Ishikawa (cell line): ENCODE data around the gene NPS.

Experiments used
- CEBPB ChIP-seq: IDR thresholded peaks from 2 replicates; pipeline ENCODE4 v1.6.1; 2012
- EP300 ChIP-seq: IDR thresholded peaks from 2 replicates; pipeline ENCODE4 v1.6.1; 2012; ENCODE audit warnings: borderline replicate concordance
- FOXM1 ChIP-seq: IDR thresholded peaks from 2 replicates; pipeline ENCODE4 v1.6.1; 2012; ENCODE audit warnings: low read depth, borderline replicate concordance
- NFIC ChIP-seq: IDR thresholded peaks from 2 replicates; pipeline ENCODE4 v1.6.1; 2012
- RAD21 ChIP-seq: IDR thresholded peaks from 2 replicates; pipeline ENCODE4 v1.6.1; 2012; ENCODE audit warnings: low read depth
- TAF1 ChIP-seq: IDR thresholded peaks from 2 replicates; pipeline ENCODE4 v1.6.1; 2012; ENCODE audit warnings: low read depth, mild to moderate bottlenecking
- TCF12 ChIP-seq: IDR thresholded peaks from 2 replicates; pipeline ENCODE4 v1.6.1; 2012; ENCODE audit warnings: low read depth
- YY1 ChIP-seq: IDR thresholded peaks from 2 replicates; pipeline ENCODE4 v1.6.1; 2012; ENCODE audit warnings: low read depth
- TF ChIP-seq, protein P1 (sequence below): IDR thresholded peaks from 2 replicates; pipeline ENCODE4 v1.6.1; 2012; ENCODE audit warnings: low read depth, mild to moderate bottlenecking
- TF ChIP-seq, protein P2 (sequence below): IDR thresholded peaks from 2 replicates; pipeline ENCODE4 v1.6.1; 2012

DNA sequence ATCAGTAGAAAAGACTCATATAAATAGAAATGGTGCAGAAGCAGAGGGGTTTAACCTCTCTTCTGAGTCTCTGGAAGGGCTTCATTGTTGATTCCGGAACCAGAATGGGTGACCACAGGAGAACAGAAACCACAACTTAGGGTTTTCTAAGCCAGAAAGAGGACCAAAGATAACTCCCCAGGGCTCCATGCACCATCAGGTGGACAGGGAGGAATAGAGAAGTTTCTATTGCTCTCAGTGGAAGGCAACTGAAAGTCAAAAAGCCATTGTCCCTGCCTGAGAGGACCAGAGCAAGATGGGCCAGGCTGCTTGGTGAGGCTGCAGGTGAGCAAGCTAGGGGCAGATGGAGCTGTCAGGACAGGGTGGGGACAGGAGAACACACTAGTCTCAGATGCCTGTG is 14.6 kb upstream of the NPS start:
- TF ChIP-seq TCF12 (no peak), YY1 (no peak), EP300 (no peak), TAF1 (no peak), NFIC (no peak), RAD21 (no peak), FOXM1 (no peak), CEBPB (no peak)
- TF ChIP-seq, protein P1, sequence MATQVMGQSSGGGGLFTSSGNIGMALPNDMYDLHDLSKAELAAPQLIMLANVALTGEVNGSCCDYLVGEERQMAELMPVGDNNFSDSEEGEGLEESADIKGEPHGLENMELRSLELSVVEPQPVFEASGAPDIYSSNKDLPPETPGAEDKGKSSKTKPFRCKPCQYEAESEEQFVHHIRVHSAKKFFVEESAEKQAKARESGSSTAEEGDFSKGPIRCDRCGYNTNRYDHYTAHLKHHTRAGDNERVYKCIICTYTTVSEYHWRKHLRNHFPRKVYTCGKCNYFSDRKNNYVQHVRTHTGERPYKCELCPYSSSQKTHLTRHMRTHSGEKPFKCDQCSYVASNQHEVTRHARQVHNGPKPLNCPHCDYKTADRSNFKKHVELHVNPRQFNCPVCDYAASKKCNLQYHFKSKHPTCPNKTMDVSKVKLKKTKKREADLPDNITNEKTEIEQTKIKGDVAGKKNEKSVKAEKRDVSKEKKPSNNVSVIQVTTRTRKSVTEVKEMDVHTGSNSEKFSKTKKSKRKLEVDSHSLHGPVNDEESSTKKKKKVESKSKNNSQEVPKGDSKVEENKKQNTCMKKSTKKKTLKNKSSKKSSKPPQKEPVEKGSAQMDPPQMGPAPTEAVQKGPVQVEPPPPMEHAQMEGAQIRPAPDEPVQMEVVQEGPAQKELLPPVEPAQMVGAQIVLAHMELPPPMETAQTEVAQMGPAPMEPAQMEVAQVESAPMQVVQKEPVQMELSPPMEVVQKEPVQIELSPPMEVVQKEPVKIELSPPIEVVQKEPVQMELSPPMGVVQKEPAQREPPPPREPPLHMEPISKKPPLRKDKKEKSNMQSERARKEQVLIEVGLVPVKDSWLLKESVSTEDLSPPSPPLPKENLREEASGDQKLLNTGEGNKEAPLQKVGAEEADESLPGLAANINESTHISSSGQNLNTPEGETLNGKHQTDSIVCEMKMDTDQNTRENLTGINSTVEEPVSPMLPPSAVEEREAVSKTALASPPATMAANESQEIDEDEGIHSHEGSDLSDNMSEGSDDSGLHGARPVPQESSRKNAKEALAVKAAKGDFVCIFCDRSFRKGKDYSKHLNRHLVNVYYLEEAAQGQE = no peak
- TF ChIP-seq, protein P2, sequence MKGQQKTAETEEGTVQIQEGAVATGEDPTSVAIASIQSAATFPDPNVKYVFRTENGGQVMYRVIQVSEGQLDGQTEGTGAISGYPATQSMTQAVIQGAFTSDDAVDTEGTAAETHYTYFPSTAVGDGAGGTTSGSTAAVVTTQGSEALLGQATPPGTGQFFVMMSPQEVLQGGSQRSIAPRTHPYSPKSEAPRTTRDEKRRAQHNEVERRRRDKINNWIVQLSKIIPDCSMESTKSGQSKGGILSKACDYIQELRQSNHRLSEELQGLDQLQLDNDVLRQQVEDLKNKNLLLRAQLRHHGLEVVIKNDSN = no peak
